Neural progenitor cell (in vitro differentiated cells): ENCODE results near the gene EVA1A.

Experiments used
- CTCF ChIP-seq: fragments of 200-600 bp; sonication (generic); IDR thresholded peaks from 2 replicates; pipeline ENCODE4 v1.5.1; 2017; ENCODE audit warnings: antibody characterized with exemption, mild to moderate bottlenecking
- EZH2 ChIP-seq: fragments of 200-600 bp; sonication (generic); IDR thresholded peaks from 2 replicates; pipeline ENCODE4 v1.6.1; 2017; ENCODE audit warnings: antibody characterized with exemption, mild to moderate bottlenecking, moderate library complexity
- EZH2phosphoT487 ChIP-seq: fragments of 200-600 bp; sonication (generic); IDR thresholded peaks from 2 replicates; pipeline ENCODE4 v1.6.1; 2017; ENCODE audit warnings: antibody characterized with exemption

GRCh38 chr2:75474115-75474514 is 86.6 kb downstream of the EVA1A start:
- TF ChIP-seq CTCF = no peak
- no peak for TF ChIP-seq EZH2phosphoT487
- TF ChIP-seq EZH2 = no peak
